DND-41 (cell line): Measurements from ENCODE around the gene NARF.

Experiments used
- ATAC-seq: fragments of 200-7000 bp; cut with Tn5 transposase; 3 replicates; pipeline ENCODE4 v1.9.1; 2021; ENCODE audit warnings: low read depth; ENCODE audit not compliant: insufficient read depth
- DNase-seq: peaks from one replicate; pipeline ENCODE4 v3.0.0-alpha.2; 2020
- H2AFZ ChIP-seq: 2 replicates; pipeline ENCODE4 v1.6.0; 2012; ENCODE audit warnings: low read depth, low read length
- H3K27ac ChIP-seq: 2 replicates; pipeline ENCODE4 v1.5.1; 2012; ENCODE audit warnings: low read length, inconsistent platforms
- H3K27me3 ChIP-seq: fragments of 200-600 bp; sonication (generic); 2 replicates; pipeline ENCODE4 v1.6.0; 2012; ENCODE audit warnings: low read length, mild to moderate bottlenecking, inconsistent platforms; ENCODE audit not compliant: insufficient read depth, poor library complexity
- H3K36me3 ChIP-seq: 2 replicates; pipeline ENCODE4 v1.5.1; 2012; ENCODE audit warnings: low read length, inconsistent platforms; ENCODE audit not compliant: insufficient read depth
- H3K4me1 ChIP-seq: 2 replicates; pipeline ENCODE4 v1.5.1; 2012; ENCODE audit warnings: mild to moderate bottlenecking, low read length; ENCODE audit not compliant: insufficient read depth
- H3K4me2 ChIP-seq: 2 replicates; pipeline ENCODE4 v1.6.0; 2012; ENCODE audit warnings: mild to moderate bottlenecking, moderate library complexity, low read length, inconsistent platforms; ENCODE audit not compliant: insufficient read depth
- H3K4me3 ChIP-seq, 2 experiments: fragments of 200-600 bp in 1 of 2; shearing (Covaris generic) in 1 of 2; 2 replicates each; pipeline ENCODE4 v1.5.1; 2012 to 2016; ENCODE audit warnings: inconsistent platforms in 2 of 2, low read length in 2 of 2, mild to moderate bottlenecking in 2 of 2, low read depth in 1 of 2, moderate library complexity in 1 of 2
- H3K79me2 ChIP-seq: 2 replicates; pipeline ENCODE4 v1.6.0; 2012; ENCODE audit warnings: low read length, inconsistent platforms; ENCODE audit not compliant: insufficient read depth
- H3K9ac ChIP-seq: 2 replicates; pipeline ENCODE4 v1.6.0; 2012; ENCODE audit warnings: low read depth, mild to moderate bottlenecking, inconsistent platforms, low read length, moderate library complexity
- H3K9me3 ChIP-seq: 2 replicates; pipeline ENCODE4 v1.5.1; 2012; ENCODE audit warnings: low read length, moderate library complexity, mild to moderate bottlenecking, inconsistent platforms; ENCODE audit not compliant: insufficient read depth, severe bottlenecking
- H4K20me1 ChIP-seq: 2 replicates; pipeline ENCODE4 v1.6.0; 2012; ENCODE audit warnings: low read length; ENCODE audit not compliant: insufficient read depth
- EZH2 ChIP-seq: IDR thresholded peaks from 3 replicates; pipeline ENCODE4 v1.6.1; 2012; ENCODE audit warnings: borderline replicate concordance, low read depth, mild to moderate bottlenecking, moderate library complexity, low read length, inconsistent platforms; ENCODE audit not compliant: severe bottlenecking
- TF ChIP-seq, protein P1 (sequence below): IDR thresholded peaks from 2 replicates; pipeline ENCODE4 v1.5.1; 2012; ENCODE audit warnings: borderline replicate concordance, low read length, moderate library complexity, mild to moderate bottlenecking; ENCODE audit not compliant: poor library complexity, severe bottlenecking; ENCODE audit errors: extremely low read depth

The NARF gene

DNA sequence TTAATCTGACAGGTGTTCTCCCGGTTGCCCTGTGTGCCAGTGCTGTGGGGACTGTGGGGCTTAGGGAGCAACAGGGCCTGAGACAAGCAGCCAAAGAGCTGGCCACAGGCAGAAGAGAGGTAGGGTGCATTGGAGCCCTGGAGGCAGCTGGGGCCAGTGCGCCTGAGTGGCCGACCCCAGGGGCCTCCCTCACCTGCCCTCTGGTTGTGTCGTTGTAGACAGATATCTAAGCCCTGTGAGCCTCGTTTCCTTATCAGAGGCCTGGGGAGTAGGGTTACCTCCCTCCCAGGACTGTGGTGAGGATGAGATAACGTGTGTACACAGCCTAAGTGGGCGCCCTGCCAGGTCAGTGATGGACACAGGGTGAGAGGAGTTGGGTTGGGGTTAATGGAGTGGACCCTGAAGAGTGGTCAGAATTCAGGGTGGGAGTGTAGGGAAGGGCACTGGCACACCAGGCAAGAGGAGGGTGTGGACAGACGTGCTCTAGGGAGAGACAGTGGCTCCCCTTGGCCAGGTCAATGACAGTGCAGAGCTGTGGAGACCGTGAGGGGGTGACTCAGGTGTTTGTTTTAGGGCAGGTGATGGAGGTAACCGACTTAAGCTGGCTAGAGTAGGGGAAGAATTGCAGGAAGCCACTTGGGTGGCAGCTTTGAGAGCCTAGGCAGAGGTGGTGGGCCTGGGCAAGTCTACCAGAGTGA lies 3.4 kb downstream of the NARF start:
- Histone ChIP-seq H3K79me2 (peaks cover 48% of the 10 kb centered on the region), H3K4me2 (no peak overlapping the region), H4K20me1 (peaks cover 23% of the 10 kb centered on the region), H3K9me3 (no peaks in the 10 kb centered on the region), H3K27ac (no peak overlapping the region; the same call in 1 of the 2 replicates), H2AFZ (no peak overlapping the region), H3K27me3 (no peaks in the 10 kb centered on the region), H3K4me1 (peaks cover 33% of the 10 kb centered on the region), H3K4me3 (no peak overlapping the region), H3K9ac (no peak overlapping the region), H3K36me3 (peaks cover 76% of the 10 kb centered on the region)
- no peak for TF ChIP-seq EZH2
- TF ChIP-seq, protein P1, sequence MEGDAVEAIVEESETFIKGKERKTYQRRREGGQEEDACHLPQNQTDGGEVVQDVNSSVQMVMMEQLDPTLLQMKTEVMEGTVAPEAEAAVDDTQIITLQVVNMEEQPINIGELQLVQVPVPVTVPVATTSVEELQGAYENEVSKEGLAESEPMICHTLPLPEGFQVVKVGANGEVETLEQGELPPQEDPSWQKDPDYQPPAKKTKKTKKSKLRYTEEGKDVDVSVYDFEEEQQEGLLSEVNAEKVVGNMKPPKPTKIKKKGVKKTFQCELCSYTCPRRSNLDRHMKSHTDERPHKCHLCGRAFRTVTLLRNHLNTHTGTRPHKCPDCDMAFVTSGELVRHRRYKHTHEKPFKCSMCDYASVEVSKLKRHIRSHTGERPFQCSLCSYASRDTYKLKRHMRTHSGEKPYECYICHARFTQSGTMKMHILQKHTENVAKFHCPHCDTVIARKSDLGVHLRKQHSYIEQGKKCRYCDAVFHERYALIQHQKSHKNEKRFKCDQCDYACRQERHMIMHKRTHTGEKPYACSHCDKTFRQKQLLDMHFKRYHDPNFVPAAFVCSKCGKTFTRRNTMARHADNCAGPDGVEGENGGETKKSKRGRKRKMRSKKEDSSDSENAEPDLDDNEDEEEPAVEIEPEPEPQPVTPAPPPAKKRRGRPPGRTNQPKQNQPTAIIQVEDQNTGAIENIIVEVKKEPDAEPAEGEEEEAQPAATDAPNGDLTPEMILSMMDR: no peak
- no peak for ATAC-seq
- no peak for DNase-seq

DNA sequence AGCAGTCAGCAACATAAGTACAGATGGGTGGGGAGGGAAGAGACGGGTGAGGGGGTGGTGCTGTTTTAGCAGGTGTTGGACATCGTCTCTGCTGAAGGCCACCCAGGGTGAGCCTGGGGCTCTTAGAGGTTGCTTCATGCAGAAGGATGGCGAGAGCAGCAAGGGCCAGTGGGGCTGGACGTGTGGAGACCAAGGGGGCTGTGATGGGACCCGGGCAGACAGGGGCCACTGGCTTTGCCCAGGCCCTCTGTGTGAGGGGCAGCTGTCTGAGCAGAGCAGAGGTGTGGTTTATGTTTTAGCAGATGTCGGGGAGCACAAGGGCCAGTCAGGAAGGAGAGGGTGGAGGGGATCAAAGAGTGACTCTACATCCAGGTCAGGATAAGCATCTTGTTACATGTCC lies 4.8 kb downstream of the NARF start:
- H3K9me3 ChIP-seq: no peaks in the 10 kb centered on the region
- no peak overlapping the region for H2AFZ ChIP-seq
- H3K27ac ChIP-seq: no peak overlapping the region
- H3K4me1 ChIP-seq: peaks cover 24% of the 10 kb centered on the region
- no peak overlapping the region for H3K9ac ChIP-seq
- no peak overlapping the region for H3K4me3 ChIP-seq
- H4K20me1 ChIP-seq: peaks cover 23% of the 10 kb centered on the region
- H3K27me3 ChIP-seq: no peaks in the 10 kb centered on the region
- peaks cover 41% of the 10 kb centered on the region for H3K79me2 ChIP-seq
- no peak for DNase-seq
- TF ChIP-seq, protein P1: no peak
- TF ChIP-seq EZH2: no peak
- no peak overlapping the region for H3K4me2 ChIP-seq
- ATAC-seq: no peak
- peaks cover 88% of the 10 kb centered on the region for H3K36me3 ChIP-seq

DNA sequence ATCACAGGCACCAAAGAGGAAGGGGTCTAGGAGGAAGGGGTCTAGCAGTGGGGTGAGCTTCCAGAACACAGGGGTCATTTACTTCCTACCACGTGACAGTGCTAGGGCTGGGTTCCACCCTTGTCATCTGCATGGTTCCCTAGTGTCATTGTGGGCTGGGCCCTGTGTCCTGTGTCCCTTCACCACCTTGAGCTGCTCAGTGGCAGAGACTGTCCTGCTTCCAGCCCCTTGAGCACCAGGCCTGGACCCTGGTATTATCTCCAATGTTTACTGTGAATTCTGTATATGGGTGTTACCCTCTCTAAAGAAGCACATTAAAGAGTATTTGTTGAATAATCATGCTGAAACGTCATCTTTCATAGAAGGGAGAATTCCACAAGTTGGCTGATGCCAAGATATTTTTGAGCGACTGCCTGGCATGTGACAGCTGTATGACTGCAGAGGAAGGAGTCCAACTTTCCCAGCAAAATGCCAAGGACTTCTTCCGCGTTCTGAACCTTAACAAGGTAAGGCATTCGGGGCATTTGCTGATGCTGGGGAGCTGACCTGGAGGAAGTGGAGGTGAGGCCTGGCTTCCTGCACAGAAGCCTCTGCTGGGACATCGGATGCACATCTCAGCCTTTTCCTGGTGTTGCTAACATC lies 5.5 kb downstream of the NARF start:
- no peak for TF ChIP-seq EZH2
- TF ChIP-seq, protein P1: no peak
- Histone ChIP-seq H3K4me2 (no peak overlapping the region), H3K27me3 (no peaks in the 10 kb centered on the region), H3K9ac (no peak overlapping the region), H3K27ac (no peak overlapping the region), H3K79me2 (peaks cover 40% of the 10 kb centered on the region), H2AFZ (no peak overlapping the region), H3K4me3 (no peak overlapping the region), H4K20me1 (peaks cover 22% of the 10 kb centered on the region), H3K4me1 (peaks cover 22% of the 10 kb centered on the region), H3K36me3 (peaks cover 94% of the 10 kb centered on the region), H3K9me3 (no peaks in the 10 kb centered on the region)
- DNase-seq (no peak), ATAC-seq (no peak)
